Effector memory CD4-positive, alpha-beta T cell (primary cell): ENCODE results near the gene MAML2.

Experiments used
- DNase-seq, 3 donors: peaks; one replicate each; pipeline ENCODE4 v3.0.0-alpha.2; 2020
- H3K27ac ChIP-seq: 2 replicates; pipeline ENCODE4 v1.7.0; 2013; ENCODE audit warnings: mild to moderate bottlenecking, low read length, moderate library complexity; ENCODE audit not compliant: insufficient read depth, poor library complexity, severe bottlenecking
- H3K27me3 ChIP-seq: replicated peaks from 2 replicates; pipeline ENCODE4 v1.7.0; 2013; ENCODE audit warnings: mild to moderate bottlenecking, low read length; ENCODE audit not compliant: insufficient read depth, control insufficient read depth, poor library complexity, severe bottlenecking
- H3K36me3 ChIP-seq: 2 replicates; pipeline ENCODE4 v1.7.0; 2013; ENCODE audit warnings: mild to moderate bottlenecking, low read length, moderate library complexity; ENCODE audit not compliant: control insufficient read depth, insufficient read depth
- H3K4me1 ChIP-seq: 2 replicates; pipeline ENCODE4 v1.7.0; 2013; ENCODE audit warnings: low read length, mild to moderate bottlenecking; ENCODE audit not compliant: control insufficient read depth, insufficient read depth, poor library complexity, severe bottlenecking
- H3K4me3 ChIP-seq: 2 replicates; pipeline ENCODE4 v1.7.0; 2013; ENCODE audit warnings: low read length, low read depth, mild to moderate bottlenecking; ENCODE audit not compliant: insufficient read depth, poor library complexity, severe bottlenecking
- H3K9me3 ChIP-seq: 2 replicates; pipeline ENCODE4 v1.7.0; 2013; ENCODE audit warnings: mild to moderate bottlenecking, low read length, moderate library complexity; ENCODE audit not compliant: control insufficient read depth

Gene MAML2

DNA sequence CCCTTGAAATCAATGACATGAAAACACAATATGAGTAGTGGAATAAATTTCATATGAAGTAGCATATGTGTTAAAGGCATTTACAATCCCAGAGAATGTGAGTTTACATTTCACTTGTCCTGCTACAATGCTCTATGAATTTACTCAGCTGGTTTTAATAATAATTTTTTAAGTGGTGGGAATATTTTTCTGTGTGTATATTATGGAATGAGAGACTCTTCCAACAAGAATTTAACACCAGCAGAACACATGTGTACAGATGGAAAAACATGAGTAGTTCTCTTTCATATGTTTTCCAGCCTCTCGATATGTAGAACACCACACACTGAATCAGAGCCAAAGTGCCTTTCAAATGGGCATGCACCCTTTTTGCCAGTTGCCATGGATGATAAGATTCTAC is 170.4 kb downstream of the MAML2 start:
- Histone ChIP-seq H3K9me3 (no peaks in the 10 kb centered on the region), H3K4me3 (no peak overlapping the region), H3K4me1 (peaks cover 3% of the 10 kb centered on the region), H3K27ac (no peak overlapping the region), H3K27me3 (no peaks in the 10 kb centered on the region), H3K36me3 (no peaks in the 10 kb centered on the region)
- DNase-seq: no peak

DNA sequence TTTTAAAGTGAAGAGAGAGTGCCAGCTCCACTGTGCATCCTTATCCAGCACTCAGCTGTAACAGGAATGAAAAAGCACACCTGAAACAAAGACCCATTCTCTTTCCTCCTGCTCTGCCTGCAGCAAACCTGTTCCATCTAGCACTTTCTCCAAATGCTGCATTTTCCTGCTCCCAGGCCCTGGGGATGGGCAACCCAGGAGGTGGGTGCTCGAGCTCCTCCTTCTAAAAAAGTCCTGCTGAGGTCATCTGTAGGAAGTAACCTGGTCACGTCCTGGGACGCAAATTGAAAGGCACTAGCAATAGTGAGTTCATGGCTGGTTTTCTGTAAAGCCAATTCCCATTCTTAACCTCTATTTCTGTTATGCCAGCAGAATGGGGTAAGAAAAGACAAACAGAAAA is 173.7 kb downstream of the MAML2 start:
- no peaks in the 10 kb centered on the region for H3K27me3 ChIP-seq
- no peaks in the 10 kb centered on the region for H3K9me3 ChIP-seq
- peaks cover 3% of the 10 kb centered on the region for H3K4me1 ChIP-seq
- no peak for DNase-seq
- no peak overlapping the region for H3K27ac ChIP-seq
- no peak overlapping the region for H3K4me3 ChIP-seq
- no peaks in the 10 kb centered on the region for H3K36me3 ChIP-seq

DNA sequence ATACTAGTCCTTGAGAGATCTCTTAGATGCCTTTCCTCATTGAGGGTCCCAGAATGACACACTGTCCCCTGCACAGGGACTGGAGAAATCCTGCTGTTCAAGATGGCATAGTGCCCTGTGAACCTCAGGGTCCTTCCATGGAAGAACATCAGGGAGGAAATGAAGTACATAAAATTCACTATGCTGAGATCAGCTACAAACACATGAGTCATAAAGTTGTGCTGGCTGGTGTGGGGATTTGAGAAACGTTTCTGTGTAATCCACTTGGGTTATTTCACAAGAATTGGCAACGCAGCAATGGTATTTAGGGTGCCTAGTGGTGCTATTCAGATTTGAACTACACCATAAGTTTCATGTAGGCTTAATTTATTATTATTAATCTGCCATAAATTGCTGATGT is 174.4 kb downstream of the MAML2 start:
- H3K4me1 ChIP-seq: peaks cover 3% of the 10 kb centered on the region
- DNase-seq: no peak

DNA sequence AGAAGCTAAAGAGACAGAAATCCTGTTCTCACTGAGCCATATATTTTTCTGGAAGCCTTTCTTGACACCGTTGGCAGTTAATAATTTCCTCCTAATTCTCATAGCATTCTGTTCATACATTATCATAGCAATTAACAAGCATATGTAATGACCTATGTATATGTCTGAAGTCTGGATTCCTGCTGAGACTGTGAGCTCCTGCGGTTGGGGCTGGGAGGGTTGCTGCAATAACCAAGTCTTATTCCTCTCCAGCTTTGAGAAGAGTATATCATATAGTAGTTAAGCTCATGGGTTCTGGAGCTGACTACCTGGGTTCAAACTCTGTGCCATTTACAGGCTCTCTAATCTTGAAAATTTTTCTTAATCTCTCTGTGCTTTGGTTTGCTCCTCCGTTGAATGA is 175.2 kb downstream of the MAML2 start:
- Histone ChIP-seq H3K4me1 (no peaks in the 10 kb centered on the region), H3K27me3 (no peaks in the 10 kb centered on the region), H3K9me3 (no peaks in the 10 kb centered on the region), H3K27ac (no peak overlapping the region), H3K4me3 (no peak overlapping the region), H3K36me3 (no peaks in the 10 kb centered on the region)
- DNase-seq: no peak

More for the DNA sequence above, 174.4 kb downstream of the MAML2 start:
- no peak overlapping the region for H3K27ac ChIP-seq
- H3K4me3 ChIP-seq: no peak overlapping the region
- H3K36me3 ChIP-seq: no peaks in the 10 kb centered on the region
- no peaks in the 10 kb centered on the region for H3K9me3 ChIP-seq
- H3K27me3 ChIP-seq: no peaks in the 10 kb centered on the region

DNA sequence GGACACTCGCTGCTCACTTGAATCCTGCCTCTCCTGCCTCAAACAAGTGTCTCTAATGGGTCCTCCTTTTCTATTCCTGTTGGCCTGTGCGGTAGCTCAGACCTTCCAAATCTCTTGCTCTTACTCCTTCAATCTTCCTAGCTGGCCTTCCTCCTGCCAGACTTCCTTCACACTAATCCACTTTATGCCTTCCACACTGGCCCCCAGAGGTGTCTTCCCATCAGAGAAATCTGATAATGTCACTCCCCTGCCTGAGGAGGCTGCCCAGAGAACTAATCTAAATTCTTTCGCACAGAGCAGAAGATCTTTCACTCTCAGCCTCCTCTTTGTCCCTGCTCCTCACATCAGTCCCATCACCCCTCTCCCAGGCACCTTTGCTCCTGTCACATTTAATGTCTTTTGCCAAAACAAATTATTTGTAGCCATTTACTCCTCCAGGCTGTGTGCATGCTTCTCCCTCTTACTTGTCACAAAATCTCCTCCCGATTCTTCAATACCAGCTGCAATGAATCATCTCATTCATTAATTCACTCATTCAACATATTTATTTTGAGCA is 175.7 kb downstream of the MAML2 start:
- Histone ChIP-seq H3K9me3 (no peaks in the 10 kb centered on the region), H3K27me3 (no peaks in the 10 kb centered on the region), H3K4me1 (no peaks in the 10 kb centered on the region), H3K36me3 (no peaks in the 10 kb centered on the region), H3K4me3 (no peak overlapping the region), H3K27ac (no peak overlapping the region)
- no peak for DNase-seq

DNA sequence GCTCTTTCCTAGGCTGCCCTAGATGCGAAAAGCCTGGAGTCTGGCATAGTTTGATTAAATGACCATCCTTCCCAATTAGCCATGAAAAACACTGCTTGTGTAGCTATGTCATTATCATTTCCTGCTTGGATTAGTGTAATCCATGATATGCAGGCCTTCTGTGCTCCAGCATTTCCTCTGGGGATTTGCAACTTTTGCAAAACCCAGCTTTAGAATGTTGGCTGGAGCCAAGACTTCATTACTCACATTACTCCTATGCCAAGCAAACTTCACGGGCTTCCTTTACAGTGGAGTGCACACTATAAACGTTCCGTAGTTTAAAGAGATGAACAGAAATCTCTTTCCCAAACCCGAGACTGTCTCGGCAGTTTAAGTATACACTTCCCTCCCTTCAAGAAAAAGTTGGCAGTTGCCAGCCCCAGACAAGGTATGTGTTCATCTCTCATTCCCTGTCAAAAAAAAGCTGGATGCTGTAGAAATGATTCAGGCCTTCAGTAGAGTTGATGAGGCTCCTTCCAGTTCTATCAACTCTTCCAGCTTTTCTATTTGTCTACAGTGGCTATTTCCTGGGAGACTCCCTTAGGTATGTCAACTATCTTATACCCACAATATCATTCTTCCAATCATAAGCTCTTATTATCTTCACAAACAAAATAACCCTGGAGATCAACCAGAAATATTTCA is 180.0 kb downstream of the MAML2 start:
- DNase-seq: no peak
- Histone ChIP-seq H3K27me3 (no peaks in the 10 kb centered on the region), H3K9me3 (no peaks in the 10 kb centered on the region), H3K27ac (no peak overlapping the region), H3K4me3 (no peak overlapping the region), H3K36me3 (no peaks in the 10 kb centered on the region), H3K4me1 (peaks cover 4% of the 10 kb centered on the region)

DNA sequence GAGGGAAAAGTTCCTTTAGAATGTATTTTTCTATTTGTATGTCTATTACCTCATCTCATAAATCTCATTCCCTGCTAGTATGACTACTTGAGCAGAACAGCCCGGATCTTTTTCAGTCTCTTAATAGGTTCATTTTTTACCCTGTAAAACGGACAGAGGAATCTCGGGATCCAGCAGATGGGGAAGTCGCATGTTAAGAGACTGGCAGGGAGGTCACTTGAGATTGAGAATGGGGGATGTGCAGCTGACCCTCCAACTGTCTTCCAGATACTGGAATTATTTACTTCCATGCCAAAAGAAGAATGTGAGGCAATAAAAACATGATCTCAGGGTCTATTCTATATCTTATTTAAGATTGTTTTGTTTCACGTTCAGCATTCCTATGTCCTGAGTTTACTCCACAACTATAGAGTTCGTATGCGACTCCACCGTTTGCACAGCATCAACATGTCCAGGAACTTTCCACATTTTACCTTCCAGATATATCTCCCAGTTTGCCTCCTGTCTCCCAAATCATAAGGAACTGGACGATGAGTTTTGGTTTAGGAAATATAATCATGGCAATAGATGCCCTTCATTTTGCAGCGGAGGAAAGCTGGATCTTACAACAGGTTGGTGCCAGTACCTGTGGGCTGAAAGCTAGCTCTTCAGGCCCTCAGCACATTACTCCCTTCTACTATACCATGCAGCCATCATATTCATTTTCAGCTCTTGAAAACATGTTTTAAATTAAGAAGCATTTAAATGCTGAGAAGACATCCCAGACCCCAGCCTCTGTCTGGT is 181.5 kb downstream of the MAML2 start:
- Histone ChIP-seq H3K36me3 (no peaks in the 10 kb centered on the region), H3K9me3 (no peaks in the 10 kb centered on the region), H3K27me3 (no peaks in the 10 kb centered on the region), H3K27ac (no peak overlapping the region), H3K4me1 (peaks cover 19% of the 10 kb centered on the region), H3K4me3 (no peak overlapping the region)
- DNase-seq: no peak

DNA sequence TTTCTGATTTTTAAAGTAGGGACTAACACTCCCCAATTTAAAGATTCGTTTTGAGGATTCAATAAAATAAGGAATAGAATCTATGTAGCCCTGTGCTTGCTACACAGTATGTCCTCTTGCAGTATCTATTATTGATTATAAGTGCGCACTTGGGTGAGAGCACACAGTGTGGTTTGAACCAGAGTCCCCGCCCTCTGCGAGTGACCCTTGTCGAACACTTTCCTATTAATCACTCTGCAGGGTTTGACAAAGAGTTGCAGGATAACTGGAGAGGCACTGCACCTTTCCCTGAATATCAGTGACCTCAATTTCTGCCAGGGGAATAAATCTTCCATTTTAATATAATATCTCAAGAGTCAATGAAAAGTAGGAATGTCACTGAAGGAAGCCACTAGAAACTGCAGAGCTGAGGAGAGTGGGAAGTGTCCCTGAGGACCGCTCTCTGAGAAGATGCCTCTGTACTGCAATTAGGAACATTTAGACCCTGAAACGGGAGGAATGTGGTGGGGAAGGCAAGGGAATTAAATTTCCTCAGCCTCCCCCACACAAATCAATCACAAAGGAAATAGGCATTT is 182.2 kb downstream of the MAML2 start:
- Histone ChIP-seq H3K36me3 (no peaks in the 10 kb centered on the region), H3K27ac (no peak overlapping the region), H3K27me3 (no peaks in the 10 kb centered on the region), H3K4me1 (peaks cover 25% of the 10 kb centered on the region), H3K9me3 (no peaks in the 10 kb centered on the region), H3K4me3 (no peak overlapping the region)
- DNase-seq: no peak

DNA sequence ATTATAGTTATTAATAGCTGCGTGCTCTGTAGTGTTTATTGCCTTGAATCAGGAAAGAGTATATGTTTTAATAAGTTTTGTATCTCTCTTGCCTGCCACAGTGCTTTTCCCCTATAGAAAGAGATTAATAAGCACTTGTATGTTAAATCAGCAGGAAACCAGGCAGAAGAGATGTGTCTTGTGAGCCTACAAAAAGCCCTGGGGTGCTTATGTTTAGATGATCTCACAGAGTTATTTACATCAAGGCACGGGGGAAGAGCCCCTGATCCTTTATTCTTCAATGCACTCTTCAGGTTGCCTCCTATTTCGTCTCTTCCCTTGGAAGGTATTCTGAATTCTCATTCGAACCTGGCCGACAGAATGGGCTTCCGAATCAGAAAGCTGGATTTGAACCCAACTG is 183.0 kb downstream of the MAML2 start:
- Histone ChIP-seq H3K27ac (no peak overlapping the region), H3K9me3 (no peaks in the 10 kb centered on the region), H3K27me3 (no peaks in the 10 kb centered on the region), H3K4me3 (no peak overlapping the region), H3K4me1 (peaks cover 28% of the 10 kb centered on the region), H3K36me3 (no peaks in the 10 kb centered on the region)
- no peak for DNase-seq

DNA sequence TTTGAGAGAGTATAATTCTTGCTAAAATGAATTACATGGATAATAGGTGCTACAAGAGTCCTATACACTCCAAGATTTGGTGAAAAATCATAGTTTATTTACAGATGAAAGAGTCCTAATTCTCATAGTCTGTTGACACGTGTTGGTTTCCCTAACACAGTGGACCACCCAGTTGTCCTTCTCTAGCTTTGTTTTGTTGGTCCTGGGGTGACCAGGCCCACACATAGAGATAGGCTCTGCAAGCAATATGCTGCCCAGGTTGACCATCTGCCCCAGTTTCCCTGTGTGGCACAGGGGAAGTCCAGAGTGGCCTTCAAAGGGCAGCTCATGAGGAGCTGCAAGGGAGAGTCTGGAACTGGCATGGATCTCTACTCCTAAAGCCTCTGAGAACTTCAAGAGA is 184.9 kb downstream of the MAML2 start:
- peaks cover 28% of the 10 kb centered on the region for H3K4me1 ChIP-seq
- no peak overlapping the region for H3K4me3 ChIP-seq
- peak overlapping the region; percentile 21 for H3K27ac ChIP-seq
- no peaks in the 10 kb centered on the region for H3K27me3 ChIP-seq
- H3K36me3 ChIP-seq: no peaks in the 10 kb centered on the region
- H3K9me3 ChIP-seq: no peaks in the 10 kb centered on the region
- no peak for DNase-seq
